Measurements from ENCODE around the gene BORCS6.

BORCS6 gene

DNA sequence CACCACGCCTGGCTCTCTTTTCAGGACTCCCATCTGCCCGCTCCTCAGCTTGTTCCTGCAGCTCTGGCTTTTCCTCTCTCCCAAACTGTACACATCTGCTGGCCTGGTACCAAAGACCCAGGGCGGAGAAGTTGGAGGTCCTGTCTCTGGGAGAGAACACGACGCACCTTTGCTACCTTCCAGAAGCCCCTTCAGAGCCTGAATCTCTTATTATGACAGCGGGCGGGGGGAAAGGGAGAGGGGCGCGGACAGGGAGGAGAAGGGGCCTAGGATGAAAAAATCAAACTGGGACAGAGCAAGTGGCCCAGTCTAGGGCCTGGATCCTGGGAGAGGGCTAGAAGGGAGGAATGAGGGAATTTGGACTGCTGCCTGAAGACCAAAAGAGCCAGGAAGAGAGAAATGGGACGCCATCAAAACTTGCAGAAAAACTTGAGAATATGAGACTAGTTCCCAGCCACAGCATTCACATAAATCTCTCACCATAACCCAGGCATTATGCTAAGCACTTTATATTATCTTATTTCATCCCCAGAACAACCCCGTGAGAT is 35.3 kb downstream of the BORCS6 start:
- no peak for DNase-seq (ENCODE audit: low read depth in 2 of 2)

- peak; percentile 97 for DNase-seq (ENCODE audit: low read depth in 2 of 2)
These were observed 35.9 kb downstream of the BORCS6 start for GRCh38 chr17:8153957-8154607.

DNA sequence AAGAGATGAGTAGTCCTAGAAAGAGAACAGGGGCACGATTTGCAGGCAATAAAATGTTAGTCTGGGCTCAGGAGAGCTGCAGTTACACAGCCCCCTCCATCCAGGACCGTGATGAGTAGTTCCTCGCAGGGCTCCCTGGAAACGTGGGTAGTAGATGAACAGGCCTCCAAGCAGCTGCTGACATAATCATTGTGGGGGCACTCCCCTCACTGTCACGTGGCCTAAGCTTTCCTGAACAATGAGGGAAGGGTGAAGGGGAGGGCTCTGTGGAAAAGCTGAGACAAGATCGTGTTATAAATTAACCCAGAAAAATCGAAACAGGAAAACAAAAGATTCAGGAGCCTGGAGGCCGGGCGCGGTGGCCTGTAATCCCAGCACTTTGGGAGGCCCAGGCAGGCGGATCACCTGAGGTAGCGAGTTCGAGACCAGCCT is 36.4 kb downstream of the BORCS6 start:
- peak; percentile 90 for DNase-seq (ENCODE audit: low read depth in 2 of 2)

DNA sequence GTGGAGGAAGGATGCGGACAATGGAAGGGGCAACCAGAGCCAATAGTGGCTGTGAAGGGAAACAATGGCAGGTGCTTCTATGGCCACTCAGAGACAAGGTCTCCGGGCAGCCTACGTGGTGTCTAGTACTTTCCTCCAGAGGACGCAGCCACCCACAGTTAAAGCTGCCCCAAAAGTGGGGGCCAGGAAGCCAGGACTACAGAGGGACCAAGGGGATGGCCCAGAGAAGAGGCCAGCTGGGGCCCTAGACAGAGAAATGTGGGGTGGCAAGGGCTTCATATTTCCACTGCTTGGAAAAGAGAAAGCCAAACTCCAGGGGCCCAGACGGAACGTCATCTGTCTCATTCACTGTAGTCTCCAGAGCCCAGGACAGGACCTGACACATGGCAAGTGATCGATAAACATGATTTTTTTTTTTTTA is 36.9 kb downstream of the BORCS6 start:
- DNase-seq (ENCODE audit: low read depth in 2 of 2), result no peak

- peak; percentile 68 to 71 for DNase-seq (ENCODE audit: low read depth in 2 of 2)
These were observed 37.7 kb downstream of the BORCS6 start, which contains the start of gene PER1 for GRCh38 chr17:8152112-8152775. PER1 (minus strand) TSS chr17:8152404; CDS start chr17:8150706, 1,698 bp downstream.

DNA sequence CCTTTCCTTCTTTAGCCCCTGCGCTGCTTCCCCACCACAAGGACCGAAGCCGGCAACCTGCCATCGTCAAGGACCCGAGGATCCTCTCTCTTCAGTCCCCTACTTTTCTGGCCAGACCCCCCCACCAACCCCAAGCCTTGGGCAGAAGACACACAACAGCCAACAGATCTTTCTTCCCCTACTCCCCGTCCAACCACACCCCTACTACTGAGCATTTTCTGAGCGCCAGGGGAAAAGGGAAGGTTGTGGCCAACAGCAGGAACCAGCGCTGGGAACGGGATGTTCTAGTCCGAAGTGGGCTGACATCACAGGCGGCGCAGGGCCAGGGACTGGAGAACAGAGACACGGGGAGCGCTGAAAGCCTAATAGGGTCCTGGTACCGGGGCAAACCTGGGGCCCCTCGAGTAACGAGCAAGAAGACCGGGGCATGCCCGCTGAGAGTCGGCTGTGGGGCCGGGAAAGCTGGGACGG is 38.3 kb downstream of the BORCS6 start:
- DNase-seq (ENCODE audit: low read depth in 2 of 2), result no peak

DNA sequence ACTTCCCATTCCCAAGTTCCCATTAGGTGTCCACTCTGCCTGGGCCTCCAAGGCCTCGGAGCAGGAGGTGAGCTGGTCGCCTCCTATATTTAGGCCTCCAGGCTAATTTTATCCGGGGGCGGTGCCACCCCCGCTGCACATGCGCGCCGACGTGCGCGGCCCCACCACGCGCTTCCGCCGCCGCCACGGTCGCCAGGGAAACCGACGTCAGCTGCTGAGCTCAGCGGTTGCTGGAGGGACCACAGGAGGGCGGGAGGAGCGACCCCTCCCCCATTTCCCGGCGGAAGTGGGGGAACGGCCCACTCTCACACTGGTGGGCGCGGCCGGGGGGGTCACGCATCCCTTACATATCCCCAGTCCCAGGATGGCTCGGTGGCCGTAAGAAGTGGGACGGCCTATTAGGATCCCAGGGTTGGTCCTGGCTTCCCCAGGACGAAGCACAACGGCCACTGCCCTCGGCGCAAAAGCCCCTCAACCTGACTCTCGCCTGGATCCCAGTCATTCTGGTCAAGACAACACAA is 38.8 kb downstream of the BORCS6 start:
- peak; percentile 62 to 64 for DNase-seq (ENCODE audit: low read depth in 2 of 2)

- DNase-seq (ENCODE audit: low read depth in 2 of 2), result no peak
These were observed 39.5 kb downstream of the BORCS6 start for GRCh38 chr17:8150194-8151119.

- DNase-seq (ENCODE audit: low read depth in 2 of 2), result no peak
These were observed 40.4 kb downstream of the BORCS6 start for GRCh38 chr17:8149419-8150193.

GRCh38 chr17:8148560-8148959 is 41.4 kb downstream of the BORCS6 start:
- DNase-seq (ENCODE audit: low read depth in 2 of 2), result no peak

DNA sequence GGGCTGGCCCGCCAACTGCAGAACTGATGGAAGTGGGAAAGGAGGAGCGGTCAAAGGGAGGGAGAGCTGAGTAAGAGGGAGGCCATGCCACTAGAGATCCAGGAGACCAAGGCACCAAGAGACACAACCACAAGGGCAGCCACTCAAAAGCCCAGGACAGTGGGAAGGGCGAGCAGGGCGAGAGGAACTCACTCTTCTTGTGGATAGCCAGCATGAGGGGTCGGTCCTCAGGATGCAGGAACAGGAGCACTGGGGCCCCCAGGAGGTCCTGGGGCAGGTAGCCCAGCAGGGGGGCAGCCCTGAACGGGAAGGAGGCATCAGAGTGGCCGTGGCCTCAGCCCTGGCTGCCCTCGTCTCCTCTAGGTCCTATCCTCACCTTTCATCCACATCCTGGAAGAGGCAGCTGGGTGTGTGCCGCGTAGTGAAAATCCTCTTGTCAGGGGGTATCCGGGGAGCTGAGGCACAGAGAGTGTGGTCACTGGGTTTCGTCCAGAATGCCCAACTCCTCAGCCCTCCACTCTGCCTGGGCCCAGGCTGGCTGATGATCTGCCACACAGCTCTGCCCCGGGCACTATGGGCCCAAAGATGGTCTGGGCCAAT is 42.1 kb downstream of the BORCS6 start:
- no peak for DNase-seq (ENCODE audit: low read depth in 2 of 2)

GRCh38 chr17:8147141-8147804 is 42.7 kb downstream of the BORCS6 start:
- no peak for DNase-seq (ENCODE audit: low read depth in 2 of 2)

DNA sequence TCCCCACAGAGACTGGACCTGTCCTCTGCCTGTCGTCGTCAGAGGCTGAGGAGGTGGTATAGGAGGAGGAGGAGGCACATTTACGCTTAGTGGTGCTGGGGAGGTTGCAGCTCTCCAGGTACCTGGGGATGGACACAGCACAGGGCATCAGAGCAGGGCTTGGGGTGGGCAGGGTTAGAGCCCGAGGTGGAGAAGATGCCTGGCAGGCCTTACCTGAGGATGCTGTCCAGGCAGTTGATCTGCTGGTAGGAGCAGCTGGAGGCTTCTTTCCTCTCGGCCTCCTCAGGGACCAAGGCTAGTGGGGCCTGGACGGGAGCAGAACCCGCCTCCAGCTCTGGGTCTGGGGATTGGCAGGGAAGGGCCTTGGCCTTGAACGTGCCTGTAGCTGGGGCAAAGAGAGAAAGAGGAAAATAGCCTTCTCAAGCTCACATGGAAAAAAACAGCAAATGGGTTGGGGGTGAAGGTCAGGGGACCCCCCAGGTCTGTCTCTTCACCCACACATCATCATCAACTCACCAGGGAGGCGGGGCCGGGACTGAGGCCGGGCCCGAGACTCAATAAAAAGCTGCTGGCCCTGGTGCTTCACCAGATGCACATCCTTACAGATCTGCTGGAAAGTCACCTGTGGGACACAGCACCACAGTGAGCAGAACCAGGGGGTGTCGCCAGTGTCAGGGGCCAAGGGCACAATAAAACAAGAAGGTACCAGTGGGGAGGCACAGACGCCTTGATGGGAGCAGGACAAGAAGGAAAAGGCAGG is 43.4 kb downstream of the BORCS6 start:
- DNase-seq (ENCODE audit: low read depth in 2 of 2), result no peak

GRCh38 chr17:8145811-8146210 is 44.2 kb downstream of the BORCS6 start:
- DNase-seq (ENCODE audit: low read depth in 2 of 2), result no peak

DNA sequence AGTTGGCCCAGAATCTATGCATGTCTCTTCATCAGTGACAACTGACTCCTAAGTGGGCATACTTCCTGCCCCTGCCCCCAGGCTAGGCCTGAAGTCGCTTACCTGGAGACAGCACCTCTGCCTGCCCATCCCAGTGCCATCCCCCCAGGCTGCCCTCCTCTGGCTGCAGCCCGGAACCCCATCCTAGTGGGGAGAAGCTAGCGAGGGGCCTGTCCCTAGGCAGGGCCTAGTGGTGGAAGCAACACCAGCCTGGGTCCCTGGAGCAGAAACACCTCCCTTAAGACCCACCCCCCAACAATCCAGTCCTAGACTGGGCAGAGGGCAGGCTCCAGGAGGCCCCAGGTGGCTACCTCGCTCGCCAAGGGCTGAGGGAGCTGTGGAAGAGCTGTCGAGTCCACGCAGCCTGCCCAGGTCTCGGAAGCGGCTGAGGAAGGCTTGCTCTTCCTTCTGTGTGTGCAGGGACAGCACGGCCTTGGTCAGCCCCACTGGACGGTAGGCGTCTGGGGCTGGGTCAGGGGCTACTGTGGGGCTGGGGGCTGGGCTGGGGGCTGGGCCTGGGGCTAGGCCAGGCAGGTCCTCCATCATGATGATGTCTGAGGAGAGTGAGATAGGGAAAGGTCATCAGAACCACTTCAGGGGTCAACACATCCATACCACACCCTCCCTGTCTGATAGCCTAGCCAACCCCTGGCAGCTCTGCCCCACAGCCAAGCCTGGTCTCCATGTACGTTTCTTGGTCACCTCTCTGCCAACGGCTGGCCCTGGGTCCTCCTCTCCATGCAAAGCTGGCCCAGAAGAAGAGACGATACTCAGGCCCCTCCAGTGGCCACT is 45.4 kb downstream of the BORCS6 start:
- no peak for DNase-seq (ENCODE audit: low read depth in 2 of 2)

DNA sequence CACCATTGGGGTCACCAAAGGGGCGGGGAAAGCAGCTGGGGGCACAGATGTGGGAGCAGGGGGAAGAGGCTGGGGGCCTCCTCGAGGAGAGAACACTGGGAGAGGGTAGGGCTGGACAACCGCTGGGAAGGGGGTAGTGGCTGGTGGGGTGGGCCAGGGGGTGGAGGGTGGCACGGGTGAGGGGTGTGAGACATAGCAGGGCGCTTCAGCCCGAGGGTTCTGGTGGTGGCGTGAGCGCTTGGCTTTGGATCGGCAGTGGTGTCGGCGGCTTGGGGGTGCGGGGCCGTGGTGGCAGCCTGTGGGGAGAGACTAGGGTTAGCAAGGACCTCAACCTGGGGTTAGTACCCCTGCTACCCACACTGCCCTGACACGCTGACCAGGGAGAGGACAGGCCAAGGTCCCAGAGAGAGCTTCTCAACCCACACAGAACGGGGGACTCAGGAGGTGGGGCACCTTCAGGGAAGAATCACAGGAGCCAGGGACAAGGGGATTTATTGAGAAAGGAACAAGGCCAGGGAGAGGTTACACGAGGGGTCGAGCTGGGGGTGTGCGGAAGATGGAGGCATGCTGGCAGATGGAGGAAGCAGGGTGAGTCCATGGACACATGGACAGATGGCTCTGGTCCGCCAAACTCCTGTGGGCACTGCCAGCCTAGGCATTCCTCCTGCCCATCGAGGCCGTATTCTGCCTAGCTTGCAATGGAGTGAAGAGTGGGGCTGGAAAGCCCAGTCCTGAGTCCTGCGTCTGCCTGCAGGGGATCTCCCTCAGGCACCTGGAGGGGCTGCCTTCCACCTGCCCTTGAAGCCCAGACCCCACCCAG is 46.2 kb downstream of the BORCS6 start:
- no peak for DNase-seq (ENCODE audit: low read depth in 2 of 2)

DNA sequence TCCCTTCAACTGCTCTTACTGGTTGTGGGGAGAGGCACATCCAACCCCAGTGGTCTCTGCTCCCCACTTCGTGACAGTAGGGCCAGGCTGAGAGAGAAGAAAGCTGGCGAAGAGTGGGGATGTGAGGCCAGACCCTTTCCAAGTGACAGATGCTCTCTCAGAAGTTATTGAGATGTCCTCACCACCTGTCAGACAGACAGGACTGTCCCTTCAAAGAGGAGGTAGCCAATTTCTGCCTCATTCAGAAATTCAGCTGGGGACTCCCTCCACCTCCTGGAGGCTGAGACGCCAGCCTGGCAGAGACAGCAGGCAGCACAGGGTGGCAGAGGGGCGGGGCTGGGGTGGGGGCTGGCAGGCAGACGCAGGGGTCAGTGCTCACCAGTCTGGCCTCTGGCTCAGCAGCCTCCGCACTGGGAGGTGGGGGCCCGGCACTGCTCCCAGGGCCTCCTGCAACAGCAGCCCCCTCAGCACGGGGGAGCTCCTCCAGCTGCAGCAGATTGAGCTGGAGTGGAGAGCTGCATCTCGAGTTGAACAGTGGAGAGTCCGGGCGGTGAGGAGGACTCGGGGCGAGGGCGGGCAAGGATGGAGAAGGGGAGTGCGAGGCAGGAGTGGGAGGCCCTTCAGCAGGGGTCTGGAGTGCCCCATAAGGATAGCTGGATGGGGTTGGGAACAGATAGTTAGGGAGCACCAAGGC is 46.9 kb downstream of the BORCS6 start:
- no peak for DNase-seq (ENCODE audit: low read depth in 2 of 2)
